ENCODE results near the gene CEND1.

GRCh38 chr11:777288-778255, 12.3 kb downstream of the CEND1 start, which contains the start of gene GATD1:
- TF ChIP-seq, protein P1, sequence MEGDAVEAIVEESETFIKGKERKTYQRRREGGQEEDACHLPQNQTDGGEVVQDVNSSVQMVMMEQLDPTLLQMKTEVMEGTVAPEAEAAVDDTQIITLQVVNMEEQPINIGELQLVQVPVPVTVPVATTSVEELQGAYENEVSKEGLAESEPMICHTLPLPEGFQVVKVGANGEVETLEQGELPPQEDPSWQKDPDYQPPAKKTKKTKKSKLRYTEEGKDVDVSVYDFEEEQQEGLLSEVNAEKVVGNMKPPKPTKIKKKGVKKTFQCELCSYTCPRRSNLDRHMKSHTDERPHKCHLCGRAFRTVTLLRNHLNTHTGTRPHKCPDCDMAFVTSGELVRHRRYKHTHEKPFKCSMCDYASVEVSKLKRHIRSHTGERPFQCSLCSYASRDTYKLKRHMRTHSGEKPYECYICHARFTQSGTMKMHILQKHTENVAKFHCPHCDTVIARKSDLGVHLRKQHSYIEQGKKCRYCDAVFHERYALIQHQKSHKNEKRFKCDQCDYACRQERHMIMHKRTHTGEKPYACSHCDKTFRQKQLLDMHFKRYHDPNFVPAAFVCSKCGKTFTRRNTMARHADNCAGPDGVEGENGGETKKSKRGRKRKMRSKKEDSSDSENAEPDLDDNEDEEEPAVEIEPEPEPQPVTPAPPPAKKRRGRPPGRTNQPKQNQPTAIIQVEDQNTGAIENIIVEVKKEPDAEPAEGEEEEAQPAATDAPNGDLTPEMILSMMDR (conservative IDR thresholded peaks at IDR 0.05): no peak
- peak; percentile 64; the same call in 1 of the 2 replicates for TF ChIP-seq ZFX (IDR thresholded peaks at IDR 0.05)

Data from C4-2B (cell line).